CD14-positive monocyte (primary cell): ENCODE results near the gene DNAJC12. TPM values are rescaled to one million over a fixed set of nuclear protein-coding genes. Genes with fewer than 3 reads are reported as not detected.

Experiments
- DNase-seq, 3 donors: peaks; one replicate each; pipeline ENCODE4 v3.0.0-alpha.2; 2011 to 2022
- H2AFZ ChIP-seq: 2 replicates; pipeline ENCODE4 v1.6.0; 2012; ENCODE audit warnings: mild to moderate bottlenecking, low read depth, low read length, inconsistent platforms; ENCODE audit not compliant: insufficient read depth, poor library complexity, severe bottlenecking
- H3K27ac ChIP-seq, 2 donors: 1 replicate in 1 of 2; 2 replicates in 1 of 2; pipeline ENCODE4 v1.5.1; 2012 to 2013; ENCODE audit warnings: low read length in 2 of 2, control low read depth in 1 of 2, inconsistent platforms in 1 of 2, low read depth in 1 of 2, mild to moderate bottlenecking in 1 of 2
- H3K27me3 ChIP-seq, 2 donors: one replicate each; pipeline versions ENCODE4 v1.6.0 to v1.6.1; 2011 to 2013; ENCODE audit warnings: low read length in 2 of 2; ENCODE audit not compliant: control insufficient read depth in 2 of 2, insufficient read depth in 2 of 2
- H3K36me3 ChIP-seq, 2 donors: replicated peaks in 1 of 2; 1 replicate in 1 of 2; 2 replicates in 1 of 2; pipeline versions ENCODE4 v1.5.1 to v1.6.1; 2012 to 2013; ENCODE audit warnings: low read length in 2 of 2, control low read depth in 1 of 2, inconsistent platforms in 1 of 2, mild to moderate bottlenecking in 1 of 2; ENCODE audit not compliant: insufficient read depth in 2 of 2, control insufficient read depth in 1 of 2
- H3K4me1 ChIP-seq, 2 donors: 1 replicate in 1 of 2; 2 replicates in 1 of 2; pipeline versions ENCODE4 v1.5.1 to v1.6.1; 2012 to 2013; ENCODE audit warnings: low read length in 2 of 2, control low read depth in 1 of 2, inconsistent platforms in 1 of 2, mild to moderate bottlenecking in 1 of 2, moderate library complexity in 1 of 2; ENCODE audit not compliant: insufficient read depth in 2 of 2, control insufficient read depth in 1 of 2
- H3K4me2 ChIP-seq: replicated peaks from 2 replicates; pipeline ENCODE3; 2012; ENCODE audit warnings: low read length, moderate library complexity, mild to moderate bottlenecking; ENCODE audit not compliant: poor library complexity, severe bottlenecking; ENCODE audit errors: extremely low read depth
- H3K4me3 ChIP-seq, 3 experiments: fragments of 200-600 bp in 1 of 3; sonication (generic) in 1 of 3; replicated peaks in 1 of 3; 1 replicate in 2 of 3; 2 replicates in 1 of 3; pipeline ENCODE4 v1.5.1; 2011 to 2013; ENCODE audit warnings: low read length in 3 of 3, mild to moderate bottlenecking in 3 of 3, control low read depth in 2 of 3, low read depth in 2 of 3, inconsistent platforms in 1 of 3, moderate library complexity in 1 of 3
- H3K79me2 ChIP-seq: 2 replicates; pipeline ENCODE4 v1.6.0; 2012; ENCODE audit warnings: mild to moderate bottlenecking, control low read depth, inconsistent platforms, low read length, moderate library complexity; ENCODE audit not compliant: insufficient read depth
- H3K9ac ChIP-seq: 2 replicates; pipeline ENCODE4 v1.6.0; 2017; ENCODE audit warnings: low read length, mild to moderate bottlenecking; ENCODE audit not compliant: insufficient read depth, poor library complexity, severe bottlenecking
- H3K9me3 ChIP-seq, 2 donors: replicated peaks in 1 of 2; 1 replicate in 1 of 2; 2 replicates in 1 of 2; pipeline versions ENCODE4 v1.5.1 to v1.6.1; 2012 to 2013; ENCODE audit warnings: low read length in 2 of 2, control low read depth in 1 of 2; ENCODE audit not compliant: control insufficient read depth in 1 of 2, insufficient read depth in 1 of 2
- H4K20me1 ChIP-seq: 2 replicates; pipeline ENCODE4 v1.6.0; 2012; ENCODE audit warnings: mild to moderate bottlenecking, low read length, control low read depth, moderate library complexity; ENCODE audit not compliant: insufficient read depth
- H3K27ac Mint-ChIP-seq, 7 donors: one replicate each; pipeline ENCODE4 v1.8.0; 2020; ENCODE audit warnings: mild to moderate bottlenecking in 7 of 7, mixed read lengths in 7 of 7, moderate library complexity in 6 of 7, inconsistent platforms in 2 of 7
- H3K27me3 Mint-ChIP-seq, 3 donors: one replicate each; pipeline ENCODE4 v1.8.0; 2021 to 2022; ENCODE audit warnings: low read depth in 3 of 3, mild to moderate bottlenecking in 3 of 3, mixed read lengths in 3 of 3, moderate library complexity in 3 of 3, inconsistent platforms in 1 of 3
- H3K36me3 Mint-ChIP-seq, 2 donors: one replicate each; pipeline ENCODE4 v1.8.0; 2020; ENCODE audit warnings: mixed read lengths in 2 of 2, inconsistent platforms in 1 of 2, mild to moderate bottlenecking in 1 of 2
- H3K4me1 Mint-ChIP-seq: one replicate; pipeline ENCODE4 v1.8.0; 2020; ENCODE audit warnings: mild to moderate bottlenecking, mixed read lengths
- H3K4me3 Mint-ChIP-seq, 2 donors: one replicate each; pipeline ENCODE4 v1.8.0; 2020; ENCODE audit warnings: mild to moderate bottlenecking in 2 of 2, mixed read lengths in 2 of 2, moderate library complexity in 1 of 2
- H3K9me3 Mint-ChIP-seq, 7 donors: one replicate each; pipeline ENCODE4 v1.8.0; 2020 to 2022; ENCODE audit warnings: mixed read lengths in 7 of 7, mild to moderate bottlenecking in 6 of 7, moderate library complexity in 6 of 7, inconsistent platforms in 2 of 7
- WGBS: methylation state at CpG from one replicate; pipeline ENCODE4 v1.1.5; 2013; ENCODE audit warnings: missing lambda C conversion rate; ENCODE audit not compliant: insufficient coverage; 5-methylcytosine and 5-hydroxymethylcytosine counted together
- intact Hi-C, 2 donors: fragments of 100-400 bp; cut with micrococcal nuclease; formaldehyde crosslinking; loops; one replicate each; pipeline versions ENCODE4 v1.15.0 to v1.15.1; 2023
- polyA plus RNA-seq, 3 donors: library from polyadenylated mRNA; depleted of rRNA in 1 of 3; unstranded in 2 of 3; stranded (reverse) in 1 of 3; fragments of 300-500 nt in 2 of 3; fragments of >200 nt in 1 of 3; fragmentation: Illumina TruSeq in 2 of 3; gene quantifications; 1 replicate in 2 of 3; 2 replicates in 1 of 3; pipeline ENCODE4 v1.2.3, GENCODE V29; 2012 to 2021
- TF ChIP-seq, protein P1 (sequence below): fragments of 200-600 bp; IDR thresholded peaks from one replicate; pipeline ENCODE4 v1.8.0; 2022; ENCODE audit warnings: antibody characterized with exemption, mild to moderate bottlenecking

DNAJC12 gene
- polyA plus RNA-seq, 3 donors = not detected

GRCh38 chr10:67858971-67859370 is 21.0 kb upstream of the DNAJC12 start:
- Histone ChIP-seq H3K9ac (no peak overlapping the region), H3K9me3 (no peaks in the 10 kb centered on the region), H3K4me3 (no peak overlapping the region), H3K4me1 (peaks cover 0 to under 1% of the 10 kb centered on the region in 2 donors), H3K27me3 (no peaks in the 10 kb centered on the region), H2AFZ (no peak overlapping the region), H3K27ac (no peak overlapping the region), H3K4me2 (no peak overlapping the region), H3K36me3 (no peaks in the 10 kb centered on the region), H3K79me2 (no peaks in the 10 kb centered on the region), H4K20me1 (no peaks in the 10 kb centered on the region)
- Mint-ChIP-seq H3K4me3 (no peak overlapping the region), H3K27me3 (peaks cover 0 to 4% (median 0%) of the 10 kb centered on the region in 3 donors), H3K27ac (no peak overlapping the region), H3K36me3 (no peaks in the 10 kb centered on the region), H3K9me3 (no peaks in the 10 kb centered on the region), H3K4me1 (peaks cover 7% of the 10 kb centered on the region)
- intact Hi-C loops = loop anchor here in 1 of 2 donors (10.0 kb wide), 2 partner anchors 216 to 296 kb away; partner anchors contain the start of gene HERC4
- WGBS = no CpG with 5 or more reads among the region's 2 CpGs
- TF ChIP-seq, protein P1, sequence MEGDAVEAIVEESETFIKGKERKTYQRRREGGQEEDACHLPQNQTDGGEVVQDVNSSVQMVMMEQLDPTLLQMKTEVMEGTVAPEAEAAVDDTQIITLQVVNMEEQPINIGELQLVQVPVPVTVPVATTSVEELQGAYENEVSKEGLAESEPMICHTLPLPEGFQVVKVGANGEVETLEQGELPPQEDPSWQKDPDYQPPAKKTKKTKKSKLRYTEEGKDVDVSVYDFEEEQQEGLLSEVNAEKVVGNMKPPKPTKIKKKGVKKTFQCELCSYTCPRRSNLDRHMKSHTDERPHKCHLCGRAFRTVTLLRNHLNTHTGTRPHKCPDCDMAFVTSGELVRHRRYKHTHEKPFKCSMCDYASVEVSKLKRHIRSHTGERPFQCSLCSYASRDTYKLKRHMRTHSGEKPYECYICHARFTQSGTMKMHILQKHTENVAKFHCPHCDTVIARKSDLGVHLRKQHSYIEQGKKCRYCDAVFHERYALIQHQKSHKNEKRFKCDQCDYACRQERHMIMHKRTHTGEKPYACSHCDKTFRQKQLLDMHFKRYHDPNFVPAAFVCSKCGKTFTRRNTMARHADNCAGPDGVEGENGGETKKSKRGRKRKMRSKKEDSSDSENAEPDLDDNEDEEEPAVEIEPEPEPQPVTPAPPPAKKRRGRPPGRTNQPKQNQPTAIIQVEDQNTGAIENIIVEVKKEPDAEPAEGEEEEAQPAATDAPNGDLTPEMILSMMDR = no peak
- no peak for DNase-seq

DNA sequence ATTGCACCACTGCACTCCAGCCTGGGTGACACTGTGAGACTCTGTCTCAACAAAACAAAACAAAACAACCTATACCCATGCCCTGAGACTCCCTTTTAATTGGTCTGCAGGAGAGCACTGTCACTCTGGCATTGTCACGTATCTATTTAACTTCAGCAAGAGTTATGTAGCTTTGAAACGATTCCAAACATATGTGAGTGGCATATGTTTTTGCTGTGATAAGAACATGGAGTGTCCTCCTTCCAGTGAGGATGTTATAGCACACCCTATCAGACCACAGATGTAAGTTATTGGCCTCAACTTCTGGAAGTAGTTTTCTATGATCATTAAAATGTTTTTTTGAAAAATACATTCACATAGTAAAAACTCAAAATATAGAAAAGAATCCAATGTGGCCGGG is 15.5 kb upstream of the DNAJC12 start:
- no peaks in the 10 kb centered on the region for H3K36me3 ChIP-seq
- H2AFZ ChIP-seq = no peak overlapping the region
- no peaks in the 10 kb centered on the region for H4K20me1 ChIP-seq
- Mint-ChIP-seq H3K36me3 (no peaks in the 10 kb centered on the region), H3K4me3 (no peak overlapping the region), H3K9me3 (no peaks in the 10 kb centered on the region), H3K27ac (no peak overlapping the region), H3K4me1 (peaks cover 12% of the 10 kb centered on the region), H3K27me3 (peaks cover 0 to 8% (median 0%) of the 10 kb centered on the region in 3 donors)
- TF ChIP-seq, protein P1 = no peak
- intact Hi-C loops = loop anchor here in 1 of 2 donors (10.0 kb wide), 2 partner anchors 221 to 301 kb away; partner anchors contain the start of gene HERC4
- H3K4me3 ChIP-seq = no peak overlapping the region
- no peak overlapping the region for H3K27ac ChIP-seq
- H3K9ac ChIP-seq = no peak overlapping the region
- no peaks in the 10 kb centered on the region for H3K79me2 ChIP-seq
- H3K4me2 ChIP-seq = no peak overlapping the region
- WGBS = no CpG with 5 or more reads among the region's 3 CpGs
- H3K9me3 ChIP-seq = no peaks in the 10 kb centered on the region
- H3K27me3 ChIP-seq = no peaks in the 10 kb centered on the region
- peaks cover 0 to 3% of the 10 kb centered on the region in 2 donors for H3K4me1 ChIP-seq
- DNase-seq = no peak
